B cell (primary cell): ENCODE data around the gene ERC2. TPM values are rescaled to one million over a fixed set of nuclear protein-coding genes. Genes with fewer than 3 reads are reported as not detected.

ENCODE experiments used
- ATAC-seq: fragments of 200-7000 bp; cut with Tn5 transposase; one replicate; pipeline ENCODE4 v1.10.0; 2021; ENCODE audit warnings: low read depth, mild to moderate bottlenecking, moderate number of reproducible peaks, moderate library complexity
- CTCF ChIA-PET: fragments of 350-600 bp; sonication (Branson Sonifier 250); formaldehyde crosslinking; loops from one replicate; lab custom pipeline; 2021; ENCODE audit warnings: antibody characterized with exemption, inconsistent platforms; lab: Charles Lee
- POLR2A ChIA-PET: fragments of 350-600 bp; sonication (Branson Sonifier 250); formaldehyde crosslinking; loops from one replicate; lab custom pipeline; 2021; ENCODE audit warnings: antibody characterized with exemption; lab: Charles Lee
- DNase-seq: peaks from one replicate; pipeline ENCODE4 v3.0.0; 2013
- H2AFZ ChIP-seq: 2 replicates; pipeline ENCODE4 v1.6.1; 2012; ENCODE audit warnings: mild to moderate bottlenecking, low read depth, low read length; ENCODE audit not compliant: insufficient read depth, poor library complexity, severe bottlenecking
- H3K27ac ChIP-seq, 2 donors: 1 replicate in 1 of 2; 2 replicates in 1 of 2; pipeline ENCODE4 v1.5.1; 2012 to 2013; ENCODE audit warnings: low read length in 2 of 2, mild to moderate bottlenecking in 2 of 2, moderate library complexity in 1 of 2
- H3K27me3 ChIP-seq, 4 experiments: fragments of 200-600 bp in 1 of 4; sonication (generic) in 1 of 4; replicated peaks in 1 of 4; 1 replicate in 2 of 4; 2 replicates in 2 of 4; pipeline versions ENCODE4 v1.6.1 to v1.7.0; 2013 to 2016; ENCODE audit warnings: low read length in 3 of 4, mild to moderate bottlenecking in 2 of 4, mixed read lengths in 1 of 4, moderate library complexity in 1 of 4; ENCODE audit not compliant: insufficient read depth in 4 of 4, control insufficient read depth in 3 of 4; ENCODE audit errors: control extremely low read depth in 1 of 4
- H3K36me3 ChIP-seq, 2 experiments: replicated peaks in 1 of 2; 1 replicate in 1 of 2; 2 replicates in 1 of 2; pipeline versions ENCODE4 v1.6.1 to v1.7.1; 2013; ENCODE audit warnings: low read length in 1 of 2; ENCODE audit not compliant: insufficient read depth in 2 of 2, control insufficient read depth in 1 of 2; ENCODE audit errors: control extremely low read depth in 1 of 2, extremely low read depth in 1 of 2
- H3K4me1 ChIP-seq, 2 donors: fragments of 200-600 bp in 1 of 2; sonication (generic) in 1 of 2; 1 replicate in 1 of 2; 2 replicates in 1 of 2; pipeline versions ENCODE4 v1.5.1 to v1.6.1; 2013 to 2017; ENCODE audit warnings: low read length in 2 of 2; ENCODE audit not compliant: control insufficient read depth in 2 of 2, insufficient read depth in 2 of 2
- H3K4me2 ChIP-seq: replicated peaks from 2 replicates; pipeline ENCODE3; 2012; ENCODE audit warnings: mild to moderate bottlenecking, low read depth, low read length; ENCODE audit not compliant: poor library complexity, severe bottlenecking
- H3K4me3 ChIP-seq, 5 experiments: fragments of 200-600 bp in 1 of 5; sonication (generic) in 1 of 5; 1 replicate in 3 of 5; 2 replicates in 2 of 5; pipeline versions ENCODE4 v1.5.1 to v1.7.0; 2011 to 2016; ENCODE audit warnings: low read length in 4 of 5, mild to moderate bottlenecking in 4 of 5, low read depth in 2 of 5, control low read depth in 1 of 5, moderate library complexity in 1 of 5; ENCODE audit not compliant: insufficient read depth in 1 of 5; ENCODE audit errors: control extremely low read depth in 1 of 5, extremely low read depth in 1 of 5
- H3K79me2 ChIP-seq: fragments of 200-600 bp; sonication (generic); one replicate; pipeline ENCODE4 v1.6.0; 2016; ENCODE audit warnings: low read length; ENCODE audit not compliant: control insufficient read depth, insufficient read depth
- H3K9ac ChIP-seq: fragments of 200-600 bp; sonication (generic); 2 replicates; pipeline ENCODE4 v1.6.1; 2017; ENCODE audit warnings: mild to moderate bottlenecking, low read length, moderate library complexity
- H3K9me3 ChIP-seq, 3 donors: one replicate each; pipeline versions ENCODE4 v1.6.1 to v1.7.1; 2013; ENCODE audit warnings: low read length in 2 of 3; ENCODE audit not compliant: control insufficient read depth in 2 of 3, insufficient read depth in 1 of 3; ENCODE audit errors: control extremely low read depth in 1 of 3
- H4K20me1 ChIP-seq: 2 replicates; pipeline ENCODE4 v1.6.0; 2012; ENCODE audit warnings: mild to moderate bottlenecking, low read length; ENCODE audit not compliant: insufficient read depth, control insufficient read depth, poor library complexity, severe bottlenecking
- H3K27ac Mint-ChIP-seq: one replicate; pipeline ENCODE4 v1.8.0; 2021; ENCODE audit warnings: mixed read lengths
- H3K27me3 Mint-ChIP-seq: one replicate; pipeline ENCODE4 v1.8.0; 2021; ENCODE audit warnings: mixed read lengths
- H3K4me1 Mint-ChIP-seq: one replicate; pipeline ENCODE4 v1.8.0; 2021; ENCODE audit warnings: mixed read lengths
- H3K4me3 Mint-ChIP-seq: one replicate; pipeline ENCODE4 v1.8.0; 2021; ENCODE audit warnings: mixed read lengths
- H3K9me3 Mint-ChIP-seq: one replicate; pipeline ENCODE4 v1.8.0; 2022; ENCODE audit warnings: mixed read lengths; ENCODE audit not compliant: insufficient read depth
- CTCF ChIP-seq: fragments of 200-600 bp; IDR thresholded peaks from one replicate; pipeline ENCODE4 v1.8.0; 2022; ENCODE audit warnings: antibody characterized with exemption, mild to moderate bottlenecking
- EZH2 ChIP-seq: IDR thresholded peaks from 2 replicates; pipeline ENCODE4 v1.6.1; 2012; ENCODE audit warnings: borderline replicate concordance, low read depth, mild to moderate bottlenecking, moderate library complexity, low read length; ENCODE audit not compliant: insufficient read depth, poor library complexity, severe bottlenecking
- WGBS: methylation state at CpG from one replicate; pipeline ENCODE4 v1.1.5; 2013; ENCODE audit warnings: missing lambda C conversion rate; ENCODE audit not compliant: insufficient coverage; 5-methylcytosine and 5-hydroxymethylcytosine counted together
- intact Hi-C: fragments of 100-400 bp; cut with micrococcal nuclease; formaldehyde crosslinking; loops from one replicate; pipeline ENCODE4 v1.10.0; 2022
- polyA plus RNA-seq: library from polyadenylated mRNA; depleted of rRNA; stranded (reverse); fragments of >200 nt; gene quantifications from 2 replicates; pipeline ENCODE4 v1.2.3, GENCODE V29; 2012
- total RNA-seq, 2 donors: library from RNA; stranded (reverse); fragments of 120-200 nt in 1 of 2; gene quantifications; 1 replicate in 1 of 2; 2 replicates in 1 of 2; pipeline versions ENCODE4 v1.2.3 to v1.2.4, GENCODE V29; 2013 to 2022

The ERC2 gene
- total and polyA plus RNA-seq, 2 donors (not counting 1 experiment from before 2014, with no cell fraction given) = not detected

- intact Hi-C loops = no loop called here
- H3K4me1 ChIP-seq = no peaks in the 10 kb centered on the region
- H3K27ac Mint-ChIP-seq = no peak overlapping the region
Observed at GRCh38 chr3:56364665-56365064, 103.6 kb downstream of the ERC2 start.

GRCh38 chr3:56363720-56364119, 104.5 kb downstream of the ERC2 start:
- no peaks in the 10 kb centered on the region for H3K4me1 ChIP-seq
- no peak for TF ChIP-seq CTCF
- no peak for TF ChIP-seq EZH2
- no peaks in the 10 kb centered on the region for H3K27me3 ChIP-seq
- H3K4me3 ChIP-seq = no peak overlapping the region
- Mint-ChIP-seq H3K4me3 (no peak overlapping the region), H3K4me1 (no peaks in the 10 kb centered on the region), H3K27me3 (peaks cover 13% of the 10 kb centered on the region), H3K27ac (no peak overlapping the region), H3K9me3 (no peaks in the 10 kb centered on the region)
- DNase-seq (no peak), ATAC-seq (no peak)
- POLR2A ChIA-PET = no interaction called here
- H3K9me3 ChIP-seq = no peaks in the 10 kb centered on the region
- H3K79me2 ChIP-seq = no peaks in the 10 kb centered on the region
- no peak overlapping the region for H3K27ac ChIP-seq
- intact Hi-C loops = no loop called here
- H3K9ac ChIP-seq = no peak overlapping the region
- H2AFZ ChIP-seq = no peak overlapping the region
- no peak overlapping the region for H3K4me2 ChIP-seq
- H3K36me3 ChIP-seq = no peaks in the 10 kb centered on the region
- CTCF ChIA-PET = no interaction called here
- no CpG with 5 or more reads among the region's 1 CpG for WGBS
- no peaks in the 10 kb centered on the region for H4K20me1 ChIP-seq

More at GRCh38 chr3:56364665-56365064, 103.6 kb downstream of the ERC2 start:
- no peak overlapping the region for H3K9ac ChIP-seq
- H3K4me3 ChIP-seq = no peak overlapping the region
- ATAC-seq = no peak
- no peaks in the 10 kb centered on the region for H3K9me3 Mint-ChIP-seq
- H3K27me3 Mint-ChIP-seq = peaks cover 17% of the 10 kb centered on the region
- no peaks in the 10 kb centered on the region for H3K36me3 ChIP-seq
- ChIA-PET POLR2A (no interaction called here), CTCF (no interaction called here)
- H3K4me2 ChIP-seq = no peak overlapping the region
- H2AFZ ChIP-seq = no peak overlapping the region
- no peaks in the 10 kb centered on the region for H3K4me1 Mint-ChIP-seq
- WGBS = 100% methylated on average over 2 of the region's 3 CpGs
- H3K27me3 ChIP-seq = no peaks in the 10 kb centered on the region
- no peak overlapping the region for H3K27ac ChIP-seq
- DNase-seq = no peak
- H3K4me3 Mint-ChIP-seq = no peak overlapping the region
- H4K20me1 ChIP-seq = no peaks in the 10 kb centered on the region
- TF ChIP-seq CTCF (no peak), EZH2 (no peak)
- no peaks in the 10 kb centered on the region for H3K9me3 ChIP-seq
- no peaks in the 10 kb centered on the region for H3K79me2 ChIP-seq
